ENCODE measurements around the gene PWP2. TPM values are rescaled to one million over a fixed set of nuclear protein-coding genes. Genes with fewer than 3 reads are reported as not detected.
A peak's percentile ranks its signal among the peaks of the same experiment; 100 is the strongest.

PWP2 gene
- total RNA-seq, 4 donors from 2014 or later: 11.9 to 19.9 (median 12.1) TPM; not detected in 1

DNA sequence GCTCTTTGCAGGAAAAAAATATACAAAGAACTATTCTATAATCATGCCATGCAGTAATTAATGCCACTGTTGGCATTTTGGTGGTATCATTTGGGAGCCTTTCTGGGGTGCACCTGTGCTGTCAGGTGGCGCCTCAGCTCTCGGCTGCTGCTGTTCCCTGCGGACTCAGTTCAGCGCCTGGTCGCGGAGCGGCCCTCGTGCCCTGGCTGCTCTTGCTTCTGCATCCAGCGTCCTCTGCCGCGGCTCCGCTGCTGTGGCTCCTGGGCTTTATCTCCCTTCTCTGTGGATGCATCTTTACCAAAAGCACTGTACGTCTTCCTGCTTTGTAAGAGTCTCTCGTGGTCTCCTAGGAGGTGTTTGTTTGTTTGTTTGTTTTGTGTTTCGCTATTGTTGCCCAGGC lies 35.1 kb upstream of the PWP2 start:
- Histone ChIP-seq H3K4me3 (no peak overlapping the region), H3K4me1 (peaks cover 0 to 6% (median 0%) of the 10 kb centered on the region in 4 donors), H3K36me3 (peaks cover 0 to 28% (median 11%) of the 10 kb centered on the region in 4 donors), H3K27ac (no peak overlapping the region), H3K9me3 (no peaks in the 10 kb centered on the region), H3K27me3 (no peaks in the 10 kb centered on the region)
- 93 to 94% methylated on average over 3 to 15 of the region's 15 CpGs for WGBS, 2 donors (ENCODE audit: low coverage in 1 of 2)
- TF ChIP-seq, protein P1, sequence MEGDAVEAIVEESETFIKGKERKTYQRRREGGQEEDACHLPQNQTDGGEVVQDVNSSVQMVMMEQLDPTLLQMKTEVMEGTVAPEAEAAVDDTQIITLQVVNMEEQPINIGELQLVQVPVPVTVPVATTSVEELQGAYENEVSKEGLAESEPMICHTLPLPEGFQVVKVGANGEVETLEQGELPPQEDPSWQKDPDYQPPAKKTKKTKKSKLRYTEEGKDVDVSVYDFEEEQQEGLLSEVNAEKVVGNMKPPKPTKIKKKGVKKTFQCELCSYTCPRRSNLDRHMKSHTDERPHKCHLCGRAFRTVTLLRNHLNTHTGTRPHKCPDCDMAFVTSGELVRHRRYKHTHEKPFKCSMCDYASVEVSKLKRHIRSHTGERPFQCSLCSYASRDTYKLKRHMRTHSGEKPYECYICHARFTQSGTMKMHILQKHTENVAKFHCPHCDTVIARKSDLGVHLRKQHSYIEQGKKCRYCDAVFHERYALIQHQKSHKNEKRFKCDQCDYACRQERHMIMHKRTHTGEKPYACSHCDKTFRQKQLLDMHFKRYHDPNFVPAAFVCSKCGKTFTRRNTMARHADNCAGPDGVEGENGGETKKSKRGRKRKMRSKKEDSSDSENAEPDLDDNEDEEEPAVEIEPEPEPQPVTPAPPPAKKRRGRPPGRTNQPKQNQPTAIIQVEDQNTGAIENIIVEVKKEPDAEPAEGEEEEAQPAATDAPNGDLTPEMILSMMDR (IDR thresholded peaks at IDR 0.05): no peak
- TF ChIP-seq EP300 (IDR thresholded peaks at IDR 0.05; ENCODE audit: low read depth) (no peak), POLR2AphosphoS5 (IDR thresholded peaks at IDR 0.05) (no peak), POLR2A (IDR thresholded peaks at IDR 0.05) (no peak)
- in situ Hi-C loops (cut with MboI; ENCODE audit: low pct_ligation_motif_present in 1 of 4, low pct_unique_long_range_greater_than_20kb in 1 of 4, low sequenced_read_pairs in 3 of 4) (no loop called here), intact Hi-C loops (cut with DNase I; ENCODE audit: low total_unique reads) (no loop called here)
- DNase-seq: no peak

DNA sequence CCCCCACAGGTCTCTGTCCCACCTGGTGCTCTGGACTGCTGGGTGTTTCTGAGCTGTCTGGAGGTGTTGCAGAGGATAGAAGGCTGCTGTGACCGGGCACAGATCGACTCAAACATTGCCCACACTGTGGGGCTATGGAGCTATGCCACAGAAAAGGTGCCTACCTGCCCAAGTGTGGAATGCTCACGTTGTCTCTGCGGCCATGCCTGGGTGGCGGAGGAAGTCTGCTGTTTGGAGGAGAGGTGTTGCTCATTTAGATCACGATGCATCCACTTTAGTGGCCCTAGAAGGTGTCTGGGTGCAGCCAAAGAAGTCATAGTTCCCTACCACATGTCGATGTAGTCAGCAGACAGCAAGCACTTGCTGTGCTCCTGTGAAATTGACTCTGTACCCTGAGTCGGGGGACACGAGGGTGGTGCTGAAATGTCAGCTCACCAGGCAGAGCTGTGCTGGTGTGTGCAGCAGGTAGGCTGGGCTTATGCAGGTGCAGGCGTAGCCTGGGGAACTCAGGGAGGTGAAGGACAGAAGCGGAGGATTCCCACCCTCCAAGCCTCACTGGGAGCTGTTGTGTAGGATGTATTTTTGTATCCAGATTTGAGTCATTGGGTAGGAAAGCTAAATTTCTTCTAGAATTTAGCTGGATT lies 32.8 kb upstream of the PWP2 start:
- no peak for TF ChIP-seq POLR2AphosphoS5 (IDR thresholded peaks at IDR 0.05)
- TF ChIP-seq, protein P1 (IDR thresholded peaks at IDR 0.05): peak in 4 of 5 experiments; percentile 5 to 28 (median 12)
- intact Hi-C loops (cut with DNase I; ENCODE audit: low total_unique reads): no loop called here

DNA sequence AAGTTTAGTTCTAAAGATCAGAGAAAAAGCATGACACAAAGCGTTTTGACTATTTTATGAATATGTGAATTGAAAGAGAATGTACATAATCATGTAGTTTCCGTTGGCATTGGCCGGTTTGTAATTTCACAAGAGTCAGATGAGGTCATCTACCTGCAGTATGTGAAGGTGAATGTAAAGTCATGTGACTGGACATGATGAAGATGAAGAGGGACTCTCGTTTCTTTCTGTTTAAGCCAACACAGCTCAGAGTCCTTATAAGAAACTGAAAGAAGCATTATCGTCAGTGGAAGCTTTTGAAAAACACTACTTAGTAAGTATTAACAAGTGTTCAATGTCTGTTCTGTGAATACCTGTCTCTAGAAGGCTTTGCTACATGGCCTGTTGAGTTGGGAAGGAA lies 30.9 kb upstream of the PWP2 start:
- Histone ChIP-seq H3K4me3 (no peak overlapping the region), H3K27ac (no peak overlapping the region), H3K4me1 (peaks cover 0 to 2% (median 0%) of the 10 kb centered on the region in 4 donors), H3K27me3 (no peaks in the 10 kb centered on the region), H3K9me3 (no peaks in the 10 kb centered on the region), H3K36me3 (peaks cover 0 to 43% (median 21%) of the 10 kb centered on the region in 4 donors)
- intact Hi-C loops (cut with DNase I; ENCODE audit: low total_unique reads): no loop called here
- no peak for TF ChIP-seq POLR2AphosphoS5 (IDR thresholded peaks at IDR 0.05)
- TF ChIP-seq, protein P1 (IDR thresholded peaks at IDR 0.05): no peak
- no peak for TF ChIP-seq EP300 (IDR thresholded peaks at IDR 0.05; ENCODE audit: low read depth)
- in situ Hi-C loops (cut with MboI; ENCODE audit: low pct_ligation_motif_present in 1 of 4, low pct_unique_long_range_greater_than_20kb in 1 of 4, low sequenced_read_pairs in 3 of 4): no loop called here
- no peak for DNase-seq
- WGBS, 2 donors (ENCODE audit: low coverage in 1 of 2): 83% methylated on average over 2 to 5 of the region's 5 CpGs

More for the DNA sequence above, 32.8 kb upstream of the PWP2 start:
- Histone ChIP-seq H3K9me3 (no peaks in the 10 kb centered on the region), H3K4me1 (peaks cover 0 to 6% (median 0%) of the 10 kb centered on the region in 4 donors), H3K4me3 (no peak overlapping the region), H3K27me3 (no peaks in the 10 kb centered on the region), H3K36me3 (peaks cover 0 to 39% (median 15%) of the 10 kb centered on the region in 4 donors), H3K27ac (no peak overlapping the region)
- DNase-seq: no peak
- in situ Hi-C loops (cut with MboI; ENCODE audit: low pct_ligation_motif_present in 1 of 4, low pct_unique_long_range_greater_than_20kb in 1 of 4, low sequenced_read_pairs in 3 of 4): no loop called here
- 71 to 77% methylated on average over 5 to 11 of the region's 11 CpGs for WGBS, 2 donors (ENCODE audit: low coverage in 1 of 2)

DNA sequence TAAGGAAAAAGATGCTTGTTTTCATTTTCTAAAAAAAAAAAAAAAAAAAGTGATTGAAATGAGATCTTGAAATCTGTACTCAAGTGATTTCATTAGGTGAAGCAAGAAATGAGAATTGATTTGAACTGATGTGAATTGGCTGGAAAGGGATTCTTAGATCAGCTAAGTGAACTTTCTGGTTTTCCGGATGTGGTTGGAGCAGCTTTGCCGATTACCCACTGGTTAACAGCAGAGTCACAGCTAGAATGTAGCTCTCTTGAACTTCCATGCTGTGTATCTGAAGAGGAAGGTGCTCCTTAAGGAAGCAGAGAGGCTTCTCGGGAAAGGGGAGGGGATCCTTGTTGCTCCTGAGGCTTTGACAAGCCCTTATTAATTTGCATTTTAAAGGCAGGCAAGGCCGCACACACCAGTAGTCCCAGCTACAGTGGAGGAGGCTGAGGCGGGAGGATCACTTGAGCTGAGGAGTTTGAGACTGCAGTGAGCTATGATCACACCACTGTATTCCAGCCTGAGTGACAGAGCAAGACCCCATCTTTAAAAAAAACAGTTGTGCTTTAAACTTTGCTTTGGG lies 28.7 kb upstream of the PWP2 start:
- DNase-seq: no peak
- in situ Hi-C loops (cut with MboI; ENCODE audit: low pct_ligation_motif_present in 1 of 4, low pct_unique_long_range_greater_than_20kb in 1 of 4, low sequenced_read_pairs in 3 of 4): no loop called here
- intact Hi-C loops (cut with DNase I; ENCODE audit: low total_unique reads): no loop called here
- no peak overlapping the region for H3K4me3 ChIP-seq
- WGBS, 2 donors (ENCODE audit: low coverage in 1 of 2): 80 to 86% methylated on average over 1 to 5 of the region's 5 CpGs
- H3K27ac ChIP-seq: no peak overlapping the region
- no peaks in the 10 kb centered on the region for H3K9me3 ChIP-seq
- TF ChIP-seq EP300 (IDR thresholded peaks at IDR 0.05; ENCODE audit: low read depth) (no peak), POLR2A (IDR thresholded peaks at IDR 0.05) (no peak), POLR2AphosphoS5 (IDR thresholded peaks at IDR 0.05) (no peak)
- TF ChIP-seq, protein P1 (IDR thresholded peaks at IDR 0.05): no peak
- peaks cover 0 to 51% (median 27%) of the 10 kb centered on the region in 4 donors for H3K36me3 ChIP-seq
- no peaks in the 10 kb centered on the region for H3K27me3 ChIP-seq
- H3K4me1 ChIP-seq: no peaks in the 10 kb centered on the region
